ENCODE measurements around the gene ATP5MC2.

GRCh38 chr12:53688134-53688533 lies 12.3 kb upstream of the ATP5MC2 start:
- TF ChIP-seq POLR2AphosphoS5 (IDR thresholded peaks at IDR 0.05) (no peak), CTCF (IDR thresholded peaks at IDR 0.05; ENCODE audit: poor library complexity, severe bottlenecking) (no peak), RAD21 (conservative IDR thresholded peaks at IDR 0.05) (no peak), REST (IDR thresholded peaks at IDR 0.05; ENCODE audit: borderline replicate concordance) (no peak)

All from neural cell (in vitro differentiated cells).